ENCODE results near the gene CFL1. TPM values are rescaled to one million over a fixed set of nuclear protein-coding genes. Genes with fewer than 3 reads are reported as not detected.
A peak's percentile ranks its signal among the peaks of the same experiment; 100 is the strongest.

Gene CFL1
- total and polyA plus RNA-seq, 2 experiments from 2014 or later = 1,393 to 2,124 TPM

DNA sequence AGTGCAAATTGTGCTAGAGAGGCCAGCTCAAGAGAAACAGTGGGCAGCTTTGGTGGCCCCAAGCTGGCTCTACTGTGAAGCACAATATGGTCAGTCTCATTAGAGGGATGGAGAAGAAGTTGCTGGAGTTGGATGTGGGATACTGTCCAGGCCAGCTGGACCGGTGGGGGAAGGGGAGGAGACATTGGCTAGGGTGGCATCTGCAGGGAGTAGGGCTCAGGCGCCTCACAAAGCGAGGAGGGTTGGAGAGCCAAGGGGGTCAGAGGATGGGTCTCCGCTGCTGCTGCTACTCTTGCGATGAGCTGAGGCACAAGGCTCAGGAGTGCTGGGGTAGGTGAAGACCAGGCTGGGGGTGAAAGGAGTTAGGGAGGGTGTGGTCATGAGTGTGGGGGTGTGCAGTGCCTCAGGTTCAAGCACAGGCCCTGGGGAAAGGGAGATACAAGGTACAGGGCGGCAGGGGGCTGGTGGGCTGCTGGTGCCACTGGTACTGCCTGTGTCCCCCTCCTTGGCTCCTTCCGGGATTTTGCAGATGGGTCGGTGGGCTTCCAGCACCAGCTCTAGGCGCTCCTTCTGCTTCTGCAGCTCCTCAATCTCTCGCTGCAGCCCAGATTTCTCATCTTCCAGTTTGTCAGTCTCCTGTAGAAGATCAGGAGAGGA lies 34.8 kb upstream of the CFL1 start:
- DNase-seq (ENCODE audit: low spot score) (no peak), ATAC-seq (no peak)
- H3K4me2 ChIP-seq = peak overlapping the region; percentile 89
- peaks cover 25% of the 10 kb centered on the region for H3K4me1 ChIP-seq (ENCODE audit: insufficient read depth)
- no peaks in the 10 kb centered on the region for H3K9me2 ChIP-seq (ENCODE audit: insufficient read depth)
- H3K27ac ChIP-seq (ENCODE audit: low read depth) = no peak overlapping the region
- peaks cover 4% of the 10 kb centered on the region for H3K79me2 ChIP-seq (replicated peaks; ENCODE audit: insufficient read depth)
- H3K27me3 ChIP-seq (ENCODE audit: insufficient read depth) = peaks cover 25% of the 10 kb centered on the region
- H3K4me3 Mint-ChIP-seq = peak overlapping the region; percentile 81
- H3K9me3 Mint-ChIP-seq = no peaks in the 10 kb centered on the region
- H3K4me1 Mint-ChIP-seq = peaks cover 33% of the 10 kb centered on the region
- no peaks in the 10 kb centered on the region for H3K36me3 ChIP-seq (ENCODE audit: insufficient read depth)
- peaks cover 38% of the 10 kb centered on the region for H3K27me3 Mint-ChIP-seq (ENCODE audit: insufficient read depth, low read depth, poor library complexity)
- peaks cover 7% of the 10 kb centered on the region for H4K20me1 ChIP-seq (replicated peaks; ENCODE audit: insufficient read depth)
- H3K27ac Mint-ChIP-seq = no peak overlapping the region
- H3K4me3 ChIP-seq = peak overlapping the region; percentile 93; the same call in 1 of the 2 replicates
- H3K36me3 Mint-ChIP-seq (ENCODE audit: low read depth) = peaks cover 9% of the 10 kb centered on the region
- TF ChIP-seq CREB1 (CRISPR knock-in tag; IDR thresholded peaks at IDR 0.05; ENCODE audit: low read depth) = no peak
- no peak for TF ChIP-seq NANOG (IDR thresholded peaks at IDR 0.05; ENCODE audit: borderline replicate concordance)
- TF ChIP-seq, protein P1, sequence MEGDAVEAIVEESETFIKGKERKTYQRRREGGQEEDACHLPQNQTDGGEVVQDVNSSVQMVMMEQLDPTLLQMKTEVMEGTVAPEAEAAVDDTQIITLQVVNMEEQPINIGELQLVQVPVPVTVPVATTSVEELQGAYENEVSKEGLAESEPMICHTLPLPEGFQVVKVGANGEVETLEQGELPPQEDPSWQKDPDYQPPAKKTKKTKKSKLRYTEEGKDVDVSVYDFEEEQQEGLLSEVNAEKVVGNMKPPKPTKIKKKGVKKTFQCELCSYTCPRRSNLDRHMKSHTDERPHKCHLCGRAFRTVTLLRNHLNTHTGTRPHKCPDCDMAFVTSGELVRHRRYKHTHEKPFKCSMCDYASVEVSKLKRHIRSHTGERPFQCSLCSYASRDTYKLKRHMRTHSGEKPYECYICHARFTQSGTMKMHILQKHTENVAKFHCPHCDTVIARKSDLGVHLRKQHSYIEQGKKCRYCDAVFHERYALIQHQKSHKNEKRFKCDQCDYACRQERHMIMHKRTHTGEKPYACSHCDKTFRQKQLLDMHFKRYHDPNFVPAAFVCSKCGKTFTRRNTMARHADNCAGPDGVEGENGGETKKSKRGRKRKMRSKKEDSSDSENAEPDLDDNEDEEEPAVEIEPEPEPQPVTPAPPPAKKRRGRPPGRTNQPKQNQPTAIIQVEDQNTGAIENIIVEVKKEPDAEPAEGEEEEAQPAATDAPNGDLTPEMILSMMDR (conservative IDR thresholded peaks at IDR 0.05; ENCODE audit: low read depth in 2 of 2) = no peak
- no peak for TF ChIP-seq ZNF114 (CRISPR knock-in tag; IDR thresholded peaks at IDR 0.05)
- TF ChIP-seq, protein P2, sequence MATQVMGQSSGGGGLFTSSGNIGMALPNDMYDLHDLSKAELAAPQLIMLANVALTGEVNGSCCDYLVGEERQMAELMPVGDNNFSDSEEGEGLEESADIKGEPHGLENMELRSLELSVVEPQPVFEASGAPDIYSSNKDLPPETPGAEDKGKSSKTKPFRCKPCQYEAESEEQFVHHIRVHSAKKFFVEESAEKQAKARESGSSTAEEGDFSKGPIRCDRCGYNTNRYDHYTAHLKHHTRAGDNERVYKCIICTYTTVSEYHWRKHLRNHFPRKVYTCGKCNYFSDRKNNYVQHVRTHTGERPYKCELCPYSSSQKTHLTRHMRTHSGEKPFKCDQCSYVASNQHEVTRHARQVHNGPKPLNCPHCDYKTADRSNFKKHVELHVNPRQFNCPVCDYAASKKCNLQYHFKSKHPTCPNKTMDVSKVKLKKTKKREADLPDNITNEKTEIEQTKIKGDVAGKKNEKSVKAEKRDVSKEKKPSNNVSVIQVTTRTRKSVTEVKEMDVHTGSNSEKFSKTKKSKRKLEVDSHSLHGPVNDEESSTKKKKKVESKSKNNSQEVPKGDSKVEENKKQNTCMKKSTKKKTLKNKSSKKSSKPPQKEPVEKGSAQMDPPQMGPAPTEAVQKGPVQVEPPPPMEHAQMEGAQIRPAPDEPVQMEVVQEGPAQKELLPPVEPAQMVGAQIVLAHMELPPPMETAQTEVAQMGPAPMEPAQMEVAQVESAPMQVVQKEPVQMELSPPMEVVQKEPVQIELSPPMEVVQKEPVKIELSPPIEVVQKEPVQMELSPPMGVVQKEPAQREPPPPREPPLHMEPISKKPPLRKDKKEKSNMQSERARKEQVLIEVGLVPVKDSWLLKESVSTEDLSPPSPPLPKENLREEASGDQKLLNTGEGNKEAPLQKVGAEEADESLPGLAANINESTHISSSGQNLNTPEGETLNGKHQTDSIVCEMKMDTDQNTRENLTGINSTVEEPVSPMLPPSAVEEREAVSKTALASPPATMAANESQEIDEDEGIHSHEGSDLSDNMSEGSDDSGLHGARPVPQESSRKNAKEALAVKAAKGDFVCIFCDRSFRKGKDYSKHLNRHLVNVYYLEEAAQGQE (IDR thresholded peaks at IDR 0.05; ENCODE audit: unreplicated experiment) = no peak
- TF ChIP-seq STAT1 (IDR thresholded peaks at IDR 0.05; ENCODE audit: unreplicated experiment) = no peak
- TF ChIP-seq JUNB (IDR thresholded peaks at IDR 0.05; ENCODE audit: unreplicated experiment) = no peak
- TF ChIP-seq EZH2 (IDR thresholded peaks at IDR 0.05; ENCODE audit: low read depth, unreplicated experiment) = no peak
- TF ChIP-seq EZH2phosphoT487 (IDR thresholded peaks at IDR 0.05; ENCODE audit: unreplicated experiment) = no peak
- TF ChIP-seq, protein P3, sequence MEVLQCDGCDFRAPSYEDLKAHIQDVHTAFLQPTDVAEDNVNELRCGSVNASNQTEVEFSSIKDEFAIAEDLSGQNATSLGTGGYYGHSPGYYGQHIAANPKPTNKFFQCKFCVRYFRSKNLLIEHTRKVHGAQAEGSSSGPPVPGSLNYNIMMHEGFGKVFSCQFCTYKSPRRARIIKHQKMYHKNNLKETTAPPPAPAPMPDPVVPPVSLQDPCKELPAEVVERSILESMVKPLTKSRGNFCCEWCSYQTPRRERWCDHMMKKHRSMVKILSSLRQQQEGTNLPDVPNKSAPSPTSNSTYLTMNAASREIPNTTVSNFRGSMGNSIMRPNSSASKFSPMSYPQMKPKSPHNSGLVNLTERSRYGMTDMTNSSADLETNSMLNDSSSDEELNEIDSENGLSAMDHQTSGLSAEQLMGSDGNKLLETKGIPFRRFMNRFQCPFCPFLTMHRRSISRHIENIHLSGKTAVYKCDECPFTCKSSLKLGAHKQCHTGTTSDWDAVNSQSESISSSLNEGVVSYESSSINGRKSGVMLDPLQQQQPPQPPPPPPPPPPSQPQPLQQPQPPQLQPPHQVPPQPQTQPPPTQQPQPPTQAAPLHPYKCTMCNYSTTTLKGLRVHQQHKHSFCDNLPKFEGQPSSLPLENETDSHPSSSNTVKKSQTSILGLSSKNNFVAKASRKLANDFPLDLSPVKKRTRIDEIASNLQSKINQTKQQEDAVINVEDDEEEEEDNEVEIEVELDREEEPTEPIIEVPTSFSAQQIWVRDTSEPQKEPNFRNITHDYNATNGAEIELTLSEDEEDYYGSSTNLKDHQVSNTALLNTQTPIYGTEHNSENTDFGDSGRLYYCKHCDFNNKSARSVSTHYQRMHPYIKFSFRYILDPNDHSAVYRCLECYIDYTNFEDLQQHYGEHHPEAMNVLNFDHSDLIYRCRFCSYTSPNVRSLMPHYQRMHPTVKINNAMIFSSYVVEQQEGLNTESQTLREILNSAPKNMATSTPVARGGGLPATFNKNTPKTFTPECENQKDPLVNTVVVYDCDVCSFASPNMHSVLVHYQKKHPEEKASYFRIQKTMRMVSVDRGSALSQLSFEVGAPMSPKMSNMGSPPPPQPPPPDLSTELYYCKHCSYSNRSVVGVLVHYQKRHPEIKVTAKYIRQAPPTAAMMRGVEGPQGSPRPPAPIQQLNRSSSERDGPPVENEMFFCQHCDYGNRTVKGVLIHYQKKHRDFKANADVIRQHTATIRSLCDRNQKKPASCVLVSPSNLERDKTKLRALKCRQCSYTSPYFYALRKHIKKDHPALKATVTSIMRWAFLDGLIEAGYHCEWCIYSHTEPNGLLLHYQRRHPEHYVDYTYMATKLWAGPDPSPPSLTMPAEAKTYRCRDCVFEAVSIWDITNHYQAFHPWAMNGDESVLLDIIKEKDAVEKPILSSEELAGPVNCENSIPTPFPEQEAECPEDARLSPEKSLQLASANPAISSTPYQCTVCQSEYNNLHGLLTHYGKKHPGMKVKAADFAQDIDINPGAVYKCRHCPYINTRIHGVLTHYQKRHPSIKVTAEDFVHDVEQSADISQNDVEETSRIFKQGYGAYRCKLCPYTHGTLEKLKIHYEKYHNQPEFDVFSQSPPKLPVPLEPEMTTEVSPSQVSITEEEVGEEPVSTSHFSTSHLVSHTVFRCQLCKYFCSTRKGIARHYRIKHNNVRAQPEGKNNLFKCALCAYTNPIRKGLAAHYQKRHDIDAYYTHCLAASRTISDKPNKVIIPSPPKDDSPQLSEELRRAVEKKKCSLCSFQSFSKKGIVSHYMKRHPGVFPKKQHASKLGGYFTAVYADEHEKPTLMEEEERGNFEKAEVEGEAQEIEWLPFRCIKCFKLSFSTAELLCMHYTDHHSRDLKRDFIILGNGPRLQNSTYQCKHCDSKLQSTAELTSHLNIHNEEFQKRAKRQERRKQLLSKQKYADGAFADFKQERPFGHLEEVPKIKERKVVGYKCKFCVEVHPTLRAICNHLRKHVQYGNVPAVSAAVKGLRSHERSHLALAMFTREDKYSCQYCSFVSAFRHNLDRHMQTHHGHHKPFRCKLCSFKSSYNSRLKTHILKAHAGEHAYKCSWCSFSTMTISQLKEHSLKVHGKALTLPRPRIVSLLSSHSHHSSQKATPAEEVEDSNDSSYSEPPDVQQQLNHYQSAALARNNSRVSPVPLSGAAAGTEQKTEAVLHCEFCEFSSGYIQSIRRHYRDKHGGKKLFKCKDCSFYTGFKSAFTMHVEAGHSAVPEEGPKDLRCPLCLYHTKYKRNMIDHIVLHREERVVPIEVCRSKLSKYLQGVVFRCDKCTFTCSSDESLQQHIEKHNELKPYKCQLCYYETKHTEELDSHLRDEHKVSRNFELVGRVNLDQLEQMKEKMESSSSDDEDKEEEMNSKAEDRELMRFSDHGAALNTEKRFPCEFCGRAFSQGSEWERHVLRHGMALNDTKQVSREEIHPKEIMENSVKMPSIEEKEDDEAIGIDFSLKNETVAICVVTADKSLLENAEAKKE (CRISPR knock-in tag; IDR thresholded peaks at IDR 0.05) = no peak
- TF ChIP-seq POLR2AphosphoS5 (IDR thresholded peaks at IDR 0.05; ENCODE audit: low read depth) = no peak
- no peak for TF ChIP-seq ZNF331 (CRISPR knock-in tag; IDR thresholded peaks at IDR 0.05; ENCODE audit: low read depth)
- TF ChIP-seq, protein P4, sequence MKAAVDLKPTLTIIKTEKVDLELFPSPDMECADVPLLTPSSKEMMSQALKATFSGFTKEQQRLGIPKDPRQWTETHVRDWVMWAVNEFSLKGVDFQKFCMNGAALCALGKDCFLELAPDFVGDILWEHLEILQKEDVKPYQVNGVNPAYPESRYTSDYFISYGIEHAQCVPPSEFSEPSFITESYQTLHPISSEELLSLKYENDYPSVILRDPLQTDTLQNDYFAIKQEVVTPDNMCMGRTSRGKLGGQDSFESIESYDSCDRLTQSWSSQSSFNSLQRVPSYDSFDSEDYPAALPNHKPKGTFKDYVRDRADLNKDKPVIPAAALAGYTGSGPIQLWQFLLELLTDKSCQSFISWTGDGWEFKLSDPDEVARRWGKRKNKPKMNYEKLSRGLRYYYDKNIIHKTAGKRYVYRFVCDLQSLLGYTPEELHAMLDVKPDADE (IDR thresholded peaks at IDR 0.05) = no peak
- H3F3A ChIP-seq (replicated peaks; ENCODE audit: low read depth) = peaks cover 26% of the 10 kb centered on the region
- H2AFZ ChIP-seq = no peak overlapping the region

Measured in GM23338 (cell line).